Upper lobe of right lung (tissue), 1 donor: ENCODE data around the gene SPTSSB. TPM values are rescaled to one million over a fixed set of nuclear protein-coding genes. Genes with fewer than 3 reads are reported as not detected.

Experiments
- ATAC-seq: fragments of 200-7000 bp; cut with Tn5 transposase; one replicate; pipeline ENCODE4 v1.9.1; 2020; ENCODE audit warnings: mild to moderate bottlenecking, moderate library complexity
- DNase-seq: peaks from one replicate; pipeline ENCODE4 v3.0.0-alpha.2; 2020
- H3K27ac ChIP-seq: fragments of 200-600 bp; one replicate; pipeline ENCODE4 v1.8.0; 2022
- H3K27me3 ChIP-seq: fragments of 200-600 bp; one replicate; pipeline ENCODE4 v1.8.0; 2022; ENCODE audit warnings: mild to moderate bottlenecking
- H3K36me3 ChIP-seq: fragments of 200-600 bp; one replicate; pipeline ENCODE4 v1.8.0; 2022
- H3K4me1 ChIP-seq: fragments of 200-600 bp; one replicate; pipeline ENCODE4 v1.8.0; 2022
- H3K4me3 ChIP-seq: fragments of 200-600 bp; one replicate; pipeline ENCODE4 v1.8.0; 2022; ENCODE audit warnings: mild to moderate bottlenecking
- H3K9me3 ChIP-seq: fragments of 200-600 bp; one replicate; pipeline ENCODE4 v1.8.0; 2022
- CTCF ChIP-seq: fragments of 200-600 bp; IDR thresholded peaks from one replicate; pipeline ENCODE4 v1.8.0; 2022; ENCODE audit warnings: antibody characterized with exemption
- intact Hi-C: fragments of 100-400 bp; cut with DNase I; formaldehyde crosslinking; loops from one replicate; pipeline ENCODE4 v1.11.0; 2022
- total RNA-seq: library from RNA; stranded (reverse); fragmentation: NEBNext Ultra II Directional; extraction: Animal tissue kit (Norgen Biotek cat#: 25700); gene quantifications from one replicate; pipeline ENCODE4 v1.2.1, GENCODE V29; 2021
- donor health status: DM: no; HTN: yes; CAD: no; lungs with severe emphysema.

The SPTSSB gene
- total RNA-seq, 1 donor from 2014 or later: not detected

DNA sequence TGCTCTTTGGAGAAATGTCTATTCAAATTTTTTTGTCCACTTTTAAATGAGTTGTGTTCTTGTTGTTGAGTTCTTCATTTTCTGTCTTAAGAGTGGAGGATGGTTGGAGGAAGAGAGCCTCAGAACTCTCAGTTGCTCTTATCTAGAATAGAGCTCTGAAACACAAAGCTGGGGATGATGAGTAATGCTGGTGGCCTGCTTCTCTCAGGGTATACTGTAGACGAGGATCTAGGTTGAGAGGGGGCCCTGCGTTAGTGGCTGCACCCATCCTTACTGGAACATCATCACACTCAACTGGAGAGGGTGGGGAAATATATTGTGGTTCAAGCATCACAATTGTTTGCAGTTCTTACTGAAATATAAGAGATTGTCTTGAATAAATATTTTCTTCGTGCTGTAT is 1.8 kb downstream of the SPTSSB start:
- no peak for TF ChIP-seq CTCF
- no peak overlapping the region for H3K4me3 ChIP-seq
- no peak for DNase-seq
- H3K27ac ChIP-seq: no peak overlapping the region
- H3K9me3 ChIP-seq: no peaks in the 10 kb centered on the region
- no peak for ATAC-seq
- peaks cover 18% of the 10 kb centered on the region for H3K4me1 ChIP-seq
- intact Hi-C loops: no loop called here
- peaks cover 51% of the 10 kb centered on the region for H3K27me3 ChIP-seq
- H3K36me3 ChIP-seq: no peaks in the 10 kb centered on the region

DNA sequence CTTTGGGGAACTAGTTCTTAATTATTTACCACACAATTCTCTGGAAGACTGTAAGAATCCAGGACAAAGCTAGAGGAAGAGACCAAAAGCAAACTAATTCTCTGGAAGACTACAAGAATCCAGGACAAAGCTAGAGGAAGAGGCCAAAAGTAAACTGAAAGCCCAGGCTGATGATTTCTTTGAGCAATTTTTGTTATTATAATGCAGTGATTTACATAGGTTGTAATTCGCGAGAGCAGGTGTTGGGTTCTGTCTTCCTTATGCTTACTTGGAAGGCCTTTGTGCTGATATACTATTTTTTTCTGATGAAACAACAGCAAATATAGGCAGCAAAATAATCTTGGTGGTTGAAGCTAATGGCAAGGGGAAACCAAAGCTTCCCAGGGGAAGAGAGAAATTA is 5.2 kb downstream of the SPTSSB start:
- no peaks in the 10 kb centered on the region for H3K36me3 ChIP-seq
- peaks cover 22% of the 10 kb centered on the region for H3K27me3 ChIP-seq
- no peaks in the 10 kb centered on the region for H3K9me3 ChIP-seq
- no peak for TF ChIP-seq CTCF
- ATAC-seq (no peak), DNase-seq (no peak)
- peaks cover under 1% of the 10 kb centered on the region for H3K4me1 ChIP-seq
- intact Hi-C loops: no loop called here
- H3K4me3 ChIP-seq: no peak overlapping the region
- H3K27ac ChIP-seq: no peak overlapping the region

DNA sequence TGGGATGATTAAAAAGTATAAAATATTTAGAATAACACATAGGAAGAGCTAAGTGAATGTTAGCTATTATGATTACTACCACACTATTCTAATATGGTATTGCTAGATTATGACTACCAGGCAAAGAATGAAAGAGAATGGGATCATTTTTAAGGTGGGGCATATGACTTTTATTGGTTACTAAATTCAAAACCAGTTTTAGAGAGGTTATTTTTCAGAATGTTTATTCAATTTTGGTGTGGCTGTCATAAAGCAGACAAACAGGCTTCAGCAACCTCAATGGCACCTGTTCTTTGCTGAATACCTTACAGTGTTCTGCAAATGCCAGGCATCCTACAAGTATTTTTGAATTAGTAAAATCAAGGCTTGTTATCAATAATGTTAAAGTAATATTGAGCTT is 12.8 kb downstream of the SPTSSB start:
- no peak for DNase-seq
- Histone ChIP-seq H3K27ac (no peak overlapping the region), H3K9me3 (no peaks in the 10 kb centered on the region), H3K4me3 (no peak overlapping the region), H3K4me1 (no peaks in the 10 kb centered on the region), H3K27me3 (peaks cover 21% of the 10 kb centered on the region), H3K36me3 (no peaks in the 10 kb centered on the region)
- intact Hi-C loops: no loop called here
- ATAC-seq: no peak
- TF ChIP-seq CTCF: no peak

- Histone ChIP-seq H3K9me3 (no peaks in the 10 kb centered on the region), H3K27me3 (peaks cover 24% of the 10 kb centered on the region), H3K27ac (no peak overlapping the region), H3K4me1 (no peaks in the 10 kb centered on the region), H3K4me3 (no peak overlapping the region), H3K36me3 (no peaks in the 10 kb centered on the region)
- DNase-seq (no peak), ATAC-seq (no peak)
- intact Hi-C loops: no loop called here
- no peak for TF ChIP-seq CTCF
These were observed 15.0 kb downstream of the SPTSSB start for GRCh38 chr3:161356287-161356686.

DNA sequence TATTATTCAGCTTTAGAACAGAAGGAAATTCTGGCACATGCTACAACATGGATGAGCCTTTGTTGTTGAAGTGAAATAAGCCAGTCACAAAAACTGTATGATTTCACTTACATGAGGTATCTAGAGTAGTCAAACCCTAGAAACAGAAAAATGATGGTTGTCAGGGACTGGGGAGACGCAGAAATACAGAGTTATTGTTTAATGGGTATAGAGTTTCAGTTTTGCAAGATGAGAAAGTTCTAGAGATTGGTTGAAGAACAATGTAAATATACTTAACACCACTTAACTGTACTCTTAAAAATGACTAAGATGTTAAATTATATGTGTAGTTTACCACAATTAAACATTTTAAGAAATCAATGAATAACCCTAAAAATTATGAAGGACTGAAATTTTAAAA is 15.8 kb downstream of the SPTSSB start:
- intact Hi-C loops: no loop called here
- DNase-seq: no peak
- Histone ChIP-seq H3K27ac (no peak overlapping the region), H3K4me3 (no peak overlapping the region), H3K4me1 (no peaks in the 10 kb centered on the region), H3K36me3 (no peaks in the 10 kb centered on the region), H3K27me3 (peaks cover 24% of the 10 kb centered on the region), H3K9me3 (no peaks in the 10 kb centered on the region)
- ATAC-seq: peak; percentile 24
- no peak for TF ChIP-seq CTCF

DNA sequence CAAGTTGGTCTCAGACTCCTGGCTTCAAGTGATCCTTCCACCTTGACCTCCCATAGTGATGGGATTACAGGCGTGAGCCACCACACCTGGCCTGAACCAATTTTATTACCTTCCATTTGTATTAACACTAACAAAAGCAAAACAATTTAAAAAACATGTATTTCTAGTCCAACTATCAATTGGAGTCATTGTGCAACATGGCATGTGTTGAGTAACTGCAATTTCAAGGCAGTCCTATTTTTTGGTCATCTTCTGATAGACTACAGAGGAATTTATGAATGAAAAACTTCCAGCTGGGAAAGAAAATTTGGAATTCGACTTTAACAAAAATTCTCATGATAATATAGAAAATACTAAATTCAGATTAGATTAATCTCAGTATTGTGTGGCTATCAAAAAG is 16.8 kb downstream of the SPTSSB start:
- peaks cover 24% of the 10 kb centered on the region for H3K27me3 ChIP-seq
- H3K36me3 ChIP-seq: no peaks in the 10 kb centered on the region
- no peak overlapping the region for H3K4me3 ChIP-seq
- H3K9me3 ChIP-seq: no peaks in the 10 kb centered on the region
- ATAC-seq (no peak), DNase-seq (no peak)
- H3K4me1 ChIP-seq: no peaks in the 10 kb centered on the region
- TF ChIP-seq CTCF: no peak
- no peak overlapping the region for H3K27ac ChIP-seq
- intact Hi-C loops: no loop called here
